Central memory CD4-positive, alpha-beta T cell (primary cell): Measurements from ENCODE around the gene UGT2B28.
"Not testable (repeated sequence)": the region's sequence is repeated elsewhere in the genome, so short reads cannot be mapped to it uniquely, and the experiment has no call there.

Experiments
- DNase-seq: peaks from one replicate; pipeline ENCODE4 v3.0.0; 2022
- total RNA-seq, 3 experiments: gene quantifications; one replicate each; lab custom pipeline; 2026; lab: John Stamatoyannopoulos, UW

UGT2B28 gene
- total RNA-seq: 0 reads per million in 3 experiments

GRCh38 chr4:69280081-69280480, at the start of gene UGT2B28:
TSS of gene UGT2B28 (plus strand) at chr4:69280475. CDS start at chr4:69280501, 26 bp downstream.
- not testable (repeated sequence) for DNase-seq

- no peak for DNase-seq
Measured at GRCh38 chr4:69239092-69239491, 41.2 kb upstream of the UGT2B28 start.

GRCh38 chr4:69239557-69240168, 40.6 kb upstream of the UGT2B28 start:
- no peak for DNase-seq

GRCh38 chr4:69240787-69241186, 39.5 kb upstream of the UGT2B28 start:
- not testable (repeated sequence) for DNase-seq

- not testable (repeated sequence) for DNase-seq
Measured at GRCh38 chr4:69241746-69242145, 38.5 kb upstream of the UGT2B28 start.

GRCh38 chr4:69242562-69243240, 37.6 kb upstream of the UGT2B28 start:
- DNase-seq: not testable (repeated sequence)

- DNase-seq: not testable (repeated sequence)
Measured at GRCh38 chr4:69250884-69251283, 29.4 kb upstream of the UGT2B28 start.

- DNase-seq: not testable (repeated sequence)
Measured at GRCh38 chr4:69253147-69253772, 27.0 kb upstream of the UGT2B28 start.

GRCh38 chr4:69268612-69269011, 11.7 kb upstream of the UGT2B28 start:
- DNase-seq: not testable (repeated sequence)

GRCh38 chr4:69296356-69296755, 16.1 kb downstream of the UGT2B28 start:
- not testable (repeated sequence) for DNase-seq

GRCh38 chr4:69308426-69309033, 28.3 kb downstream of the UGT2B28 start:
- not testable (repeated sequence) for DNase-seq

- DNase-seq: not testable (repeated sequence)
Measured at GRCh38 chr4:69309549-69310076, 29.3 kb downstream of the UGT2B28 start.

GRCh38 chr4:69310262-69310661, 30.0 kb downstream of the UGT2B28 start:
- not testable (repeated sequence) for DNase-seq

GRCh38 chr4:69317669-69318298, 37.5 kb downstream of the UGT2B28 start:
- not testable (repeated sequence) for DNase-seq

- DNase-seq: no peak
Measured at GRCh38 chr4:69321153-69321729, 41.0 kb downstream of the UGT2B28 start.

- DNase-seq: no peak
Measured at GRCh38 chr4:69322055-69322454, 41.8 kb downstream of the UGT2B28 start.

- DNase-seq: no peak
Measured at GRCh38 chr4:69323284-69323683, 43.0 kb downstream of the UGT2B28 start.

- no peak for DNase-seq
Measured at GRCh38 chr4:69330345-69331047, 50.2 kb downstream of the UGT2B28 start.

- not testable (repeated sequence) for DNase-seq
Measured at GRCh38 chr4:69331304-69331703, 51.0 kb downstream of the UGT2B28 start.

GRCh38 chr4:69335485-69335884, 55.2 kb downstream of the UGT2B28 start:
- DNase-seq: not testable (repeated sequence)

GRCh38 chr4:69343114-69343513, 62.8 kb downstream of the UGT2B28 start:
- DNase-seq: not testable (repeated sequence)
